B cell (primary cell): ENCODE results near the gene ARHGAP4.

ENCODE experiments used
- CTCF ChIP-seq: fragments of 200-600 bp; IDR thresholded peaks from one replicate; pipeline ENCODE4 v1.8.0; 2022; ENCODE audit warnings: antibody characterized with exemption, mild to moderate bottlenecking
- EZH2 ChIP-seq: IDR thresholded peaks from 2 replicates; pipeline ENCODE4 v1.6.1; 2012; ENCODE audit warnings: borderline replicate concordance, low read depth, mild to moderate bottlenecking, moderate library complexity, low read length; ENCODE audit not compliant: insufficient read depth, poor library complexity, severe bottlenecking

DNA sequence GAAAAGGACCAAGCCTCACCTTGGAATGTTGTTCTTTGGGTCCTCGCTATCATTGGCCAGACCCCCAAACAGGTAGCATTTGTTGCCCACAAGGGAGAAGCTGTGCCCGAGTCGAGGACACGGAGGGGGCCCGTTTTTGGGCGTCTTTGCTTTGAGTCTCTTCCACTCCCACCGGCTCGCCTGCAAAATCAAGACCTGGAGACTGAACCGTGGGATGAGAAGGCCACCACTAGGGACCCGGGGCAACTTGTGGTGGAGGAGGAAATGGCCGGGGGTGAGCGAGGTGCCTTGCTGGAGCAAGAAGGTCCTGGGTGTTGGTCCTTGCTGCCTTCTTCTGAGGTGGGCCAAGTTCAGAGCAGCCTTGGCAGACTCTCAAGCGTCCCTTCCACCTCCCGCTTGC, 38.0 kb upstream of the ARHGAP4 start:
- TF ChIP-seq CTCF: no peak
- no peak for TF ChIP-seq EZH2
